HG02970 (cell line): ENCODE data around the gene TCFL5.
A peak's percentile ranks its signal among the peaks of the same experiment; 100 is the strongest.

Experiments
- ATAC-seq: cut with Tn5 transposase; IDR thresholded peaks from one replicate; pipeline ENCODE4 v1.9.1; 2021; ENCODE audit warnings: mild to moderate bottlenecking, moderate library complexity, moderate number of reproducible peaks; ENCODE audit not compliant: unreplicated experiment, low FRiP score

Gene TCFL5

GRCh38 chr20:62838128-62838891 lies 23.3 kb downstream of the TCFL5 start:
- ATAC-seq: peak; percentile 64

GRCh38 chr20:62837790-62838127 lies 23.9 kb downstream of the TCFL5 start:
- ATAC-seq: peak; percentile 7

- ATAC-seq: no peak
These were observed 24.6 kb downstream of the TCFL5 start for GRCh38 chr20:62836967-62837490.

GRCh38 chr20:62835931-62836861 lies 25.4 kb downstream of the TCFL5 start:
- no peak for ATAC-seq

- ATAC-seq: no peak
These were observed 26.5 kb downstream of the TCFL5 start for GRCh38 chr20:62834967-62835730.

GRCh38 chr20:62832951-62833391 lies 28.7 kb downstream of the TCFL5 start:
- no peak for ATAC-seq

GRCh38 chr20:62832212-62832922 lies 29.3 kb downstream of the TCFL5 start:
- ATAC-seq: no peak

- no peak for ATAC-seq
These were observed 29.8 kb downstream of the TCFL5 start for GRCh38 chr20:62831854-62832211.

GRCh38 chr20:62831361-62831788 lies 30.2 kb downstream of the TCFL5 start:
- ATAC-seq: no peak

- no peak for ATAC-seq
These were observed 30.8 kb downstream of the TCFL5 start for GRCh38 chr20:62830821-62831220.

GRCh38 chr20:62830251-62830650 lies 31.4 kb downstream of the TCFL5 start:
- no peak for ATAC-seq

- no peak for ATAC-seq
These were observed 32.1 kb downstream of the TCFL5 start for GRCh38 chr20:62829231-62830230.

- ATAC-seq: no peak
These were observed 33.0 kb downstream of the TCFL5 start for GRCh38 chr20:62828511-62829230.

- ATAC-seq: no peak
These were observed 33.6 kb downstream of the TCFL5 start for GRCh38 chr20:62828051-62828450.

- ATAC-seq: no peak
These were observed 34.1 kb downstream of the TCFL5 start for GRCh38 chr20:62827311-62828038.

GRCh38 chr20:62826646-62827310 lies 34.8 kb downstream of the TCFL5 start:
- ATAC-seq: no peak
